ENCODE results near the gene GALNT3.

Gene GALNT3

DNA sequence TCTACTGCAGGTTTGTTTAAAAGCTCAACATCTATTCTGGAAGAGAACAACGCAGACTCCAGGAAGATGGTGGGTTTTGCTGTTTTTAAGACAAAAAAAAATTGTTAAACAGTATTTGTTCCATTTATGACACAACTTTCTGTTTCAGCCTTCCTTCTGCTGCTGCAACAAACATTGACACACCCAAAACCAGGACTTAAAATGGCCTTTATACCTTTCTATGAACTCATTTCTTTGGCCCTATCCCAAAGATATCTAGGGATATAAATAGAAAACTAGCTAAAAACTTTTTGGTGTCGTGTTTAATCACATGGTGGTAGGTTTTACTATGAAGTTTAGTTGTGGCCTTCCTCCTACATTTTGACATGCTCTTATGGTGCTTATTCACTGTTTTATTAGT lies 964 bp upstream of the GALNT3 start:
- H3K36me3 ChIP-seq (ENCODE audit: insufficient read depth, low read length), result no peaks in the 10 kb centered on the region
- peak overlapping the region; percentile 77 for H3K4me3 ChIP-seq (ENCODE audit: low read length)
- H3K9ac ChIP-seq (ENCODE audit: low read depth, low read length), result peak overlapping the region; percentile 46; the same call in 1 of the 2 replicates
- H3K27me3 ChIP-seq (ENCODE audit: insufficient read depth, low read length), result peaks cover 43% of the 10 kb centered on the region
- no peak overlapping the region for H3K27ac ChIP-seq (ENCODE audit: low read depth, low read length)
- H3K9me3 ChIP-seq (ENCODE audit: insufficient read depth, low read depth, low read length), result no peaks in the 10 kb centered on the region
- H3K4me1 ChIP-seq (ENCODE audit: insufficient read depth, low read length), result peaks cover 62% of the 10 kb centered on the region
- 90% methylated on average over 2 of the region's 2 CpGs for WGBS

GRCh38 chr2:165794536-165794928 lies 485 bp upstream of the GALNT3 start:
- Histone ChIP-seq H3K27me3 (ENCODE audit: insufficient read depth, low read length) (peaks cover 43% of the 10 kb centered on the region), H3K4me1 (ENCODE audit: insufficient read depth, low read length) (peaks cover 62% of the 10 kb centered on the region), H3K27ac (ENCODE audit: low read depth, low read length) (peak overlapping the region; percentile 9; the same call in 1 of the 2 replicates), H3K36me3 (ENCODE audit: insufficient read depth, low read length) (no peaks in the 10 kb centered on the region), H3K4me3 (ENCODE audit: low read length) (peak overlapping the region; percentile 77), H3K9ac (ENCODE audit: low read depth, low read length) (peak overlapping the region; percentile 46; the same call in 1 of the 2 replicates), H3K9me3 (ENCODE audit: insufficient read depth, low read depth, low read length) (no peaks in the 10 kb centered on the region)
- WGBS, result 40% methylated on average over 18 of the region's 18 CpGs

DNA sequence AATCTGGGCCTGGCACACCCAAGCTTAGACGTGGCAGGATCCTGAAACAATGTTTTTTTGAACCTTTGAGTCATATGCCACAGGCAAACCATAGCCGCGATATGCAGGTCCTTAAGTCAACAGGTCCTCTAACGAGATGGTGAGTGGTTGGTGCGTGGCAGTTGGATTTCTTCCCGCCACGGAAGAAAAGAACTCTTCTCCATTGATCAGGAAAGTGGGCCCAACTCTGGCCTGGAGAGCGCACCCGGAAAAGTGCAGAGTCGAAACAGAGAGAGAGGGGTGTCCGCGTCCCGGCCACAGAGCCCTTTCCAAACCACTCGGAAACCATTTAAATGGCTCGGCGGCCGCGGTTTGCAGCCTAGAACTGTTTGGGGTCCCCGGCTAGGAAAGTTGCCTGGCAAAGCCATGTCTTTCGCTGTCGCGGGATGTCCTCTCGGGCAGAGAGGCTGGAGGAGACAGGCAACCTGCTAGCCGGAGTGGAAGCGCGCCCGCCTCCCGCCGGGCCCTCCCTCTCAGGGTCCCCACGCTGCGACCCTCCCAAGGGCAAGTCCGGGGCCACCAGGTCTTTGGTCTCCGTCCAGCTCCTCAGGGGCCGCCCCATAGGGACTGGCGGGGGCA lies 777 bp downstream of the GALNT3 start:
- 2% methylated on average over 35 of the region's 35 CpGs for WGBS
- H3K27me3 ChIP-seq (ENCODE audit: insufficient read depth, low read length), result peaks cover 43% of the 10 kb centered on the region
- H3K4me3 ChIP-seq (ENCODE audit: low read length), result peak overlapping the region; percentile 77
- peaks cover 64% of the 10 kb centered on the region for H3K4me1 ChIP-seq (ENCODE audit: insufficient read depth, low read length)
- no peak overlapping the region; the same call in 1 of the 2 replicates for H3K27ac ChIP-seq (ENCODE audit: low read depth, low read length)
- peak overlapping the region; percentile 76 for H3K9ac ChIP-seq (ENCODE audit: low read depth, low read length)
- H3K36me3 ChIP-seq (ENCODE audit: insufficient read depth, low read length), result no peaks in the 10 kb centered on the region
- no peaks in the 10 kb centered on the region for H3K9me3 ChIP-seq (ENCODE audit: insufficient read depth, low read depth, low read length)

GRCh38 chr2:165792104-165792454 lies 2.0 kb downstream of the GALNT3 start:
- 50% methylated on average over 1 of the region's 1 CpG for WGBS
- peak overlapping the region; percentile 77 for H3K4me3 ChIP-seq (ENCODE audit: low read length)
- no peaks in the 10 kb centered on the region for H3K9me3 ChIP-seq (ENCODE audit: insufficient read depth, low read depth, low read length)
- no peaks in the 10 kb centered on the region for H3K36me3 ChIP-seq (ENCODE audit: insufficient read depth, low read length)
- H3K4me1 ChIP-seq (ENCODE audit: insufficient read depth, low read length), result peaks cover 57% of the 10 kb centered on the region
- no peak overlapping the region for H3K9ac ChIP-seq (ENCODE audit: low read depth, low read length)
- peaks cover 43% of the 10 kb centered on the region for H3K27me3 ChIP-seq (ENCODE audit: insufficient read depth, low read length)
- no peak overlapping the region for H3K27ac ChIP-seq (ENCODE audit: low read depth, low read length)

GRCh38 chr2:165791421-165792103 lies 2.5 kb downstream of the GALNT3 start:
- WGBS, result 82% methylated on average over 1 of the region's 2 CpGs
- Histone ChIP-seq H3K27me3 (ENCODE audit: insufficient read depth, low read length) (peaks cover 43% of the 10 kb centered on the region), H3K27ac (ENCODE audit: low read depth, low read length) (no peak overlapping the region), H3K9me3 (ENCODE audit: insufficient read depth, low read depth, low read length) (no peaks in the 10 kb centered on the region), H3K4me1 (ENCODE audit: insufficient read depth, low read length) (peaks cover 52% of the 10 kb centered on the region), H3K9ac (ENCODE audit: low read depth, low read length) (no peak overlapping the region), H3K4me3 (ENCODE audit: low read length) (peak overlapping the region; percentile 77; the same call in 1 of the 2 replicates), H3K36me3 (ENCODE audit: insufficient read depth, low read length) (no peaks in the 10 kb centered on the region)

DNA sequence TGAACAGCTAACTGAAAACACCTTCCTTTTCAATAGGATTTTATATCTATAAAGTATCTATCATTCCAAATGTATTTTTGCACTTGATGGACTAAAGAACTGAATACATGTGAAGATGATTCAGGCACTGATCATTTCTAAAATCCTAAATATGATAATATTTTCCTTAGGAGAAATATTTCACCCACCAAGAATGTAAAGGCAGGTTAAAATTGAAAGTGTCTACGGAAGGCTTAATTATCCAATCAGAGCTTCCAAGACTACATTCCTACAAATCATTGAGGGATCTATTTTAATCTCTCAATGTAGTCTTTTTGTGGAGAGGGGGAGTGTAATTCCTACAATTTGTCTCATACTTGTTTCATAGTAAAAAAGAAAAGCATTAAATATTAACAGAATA lies 3.6 kb downstream of the GALNT3 start:
- Histone ChIP-seq H3K9ac (ENCODE audit: low read depth, low read length) (no peak overlapping the region), H3K4me3 (ENCODE audit: low read length) (no peak overlapping the region), H3K9me3 (ENCODE audit: insufficient read depth, low read depth, low read length) (no peaks in the 10 kb centered on the region), H3K27ac (ENCODE audit: low read depth, low read length) (no peak overlapping the region), H3K27me3 (ENCODE audit: insufficient read depth, low read length) (peaks cover 36% of the 10 kb centered on the region), H3K36me3 (ENCODE audit: insufficient read depth, low read length) (no peaks in the 10 kb centered on the region; the same call in 1 of the 2 replicates), H3K4me1 (ENCODE audit: insufficient read depth, low read length) (peaks cover 41% of the 10 kb centered on the region)
- no CpG with 5 or more reads among the region's 1 CpG for WGBS

DNA sequence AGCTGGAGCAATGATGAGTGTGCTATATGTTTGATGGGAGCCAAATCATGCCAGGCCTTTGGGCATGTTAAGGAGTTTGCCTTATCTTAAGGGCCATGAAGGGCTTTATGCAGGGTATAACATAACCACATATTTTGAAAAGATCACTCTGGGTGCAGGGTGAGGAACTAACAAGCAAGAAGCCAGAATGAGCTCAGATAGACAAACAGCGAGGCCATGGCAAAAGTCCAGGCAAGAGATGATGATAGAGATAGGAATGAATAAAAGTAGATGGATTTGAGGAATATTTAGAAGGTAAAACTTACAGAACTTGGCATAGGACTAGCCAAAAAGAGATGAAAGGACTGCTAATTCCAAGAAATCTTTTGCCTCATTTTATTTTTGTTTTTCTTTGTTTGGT lies 6.7 kb downstream of the GALNT3 start:
- Histone ChIP-seq H3K9me3 (ENCODE audit: insufficient read depth, low read depth, low read length) (no peaks in the 10 kb centered on the region), H3K4me3 (ENCODE audit: low read length) (no peak overlapping the region), H3K4me1 (ENCODE audit: insufficient read depth, low read length) (peaks cover 27% of the 10 kb centered on the region), H3K27me3 (ENCODE audit: insufficient read depth, low read length) (peaks cover 4% of the 10 kb centered on the region; the same call in 1 of the 2 replicates), H3K9ac (ENCODE audit: low read depth, low read length) (no peak overlapping the region), H3K36me3 (ENCODE audit: insufficient read depth, low read length) (peaks cover 7% of the 10 kb centered on the region; the same call in 1 of the 2 replicates), H3K27ac (ENCODE audit: low read depth, low read length) (no peak overlapping the region)
- 93% methylated on average over 1 of the region's 1 CpG for WGBS

DNA sequence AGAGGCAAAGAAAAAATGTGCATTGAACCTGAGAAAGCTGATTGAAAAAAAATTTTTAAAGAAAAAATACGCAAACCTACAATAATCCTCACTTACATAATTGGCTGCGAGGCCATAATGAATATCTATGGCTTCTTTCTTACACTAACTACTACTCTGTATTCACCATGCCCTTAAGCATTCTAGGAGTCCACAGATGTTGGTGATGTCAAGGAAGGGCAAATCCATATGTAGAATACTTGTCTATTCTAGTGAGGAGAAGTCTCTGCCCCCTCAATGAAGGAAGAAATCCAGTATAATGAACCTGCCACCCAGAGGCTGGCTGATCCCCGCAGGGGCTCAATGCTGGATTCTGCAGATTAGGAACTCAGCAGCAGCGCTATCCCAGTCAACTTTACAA lies 14.3 kb downstream of the GALNT3 start:
- whole genome bisulfite sequencing, result 98% methylated on average over 4 of the region's 4 CpGs
- Histone ChIP-seq H3K36me3 (ENCODE audit: insufficient read depth, low read length) (peaks cover 9% of the 10 kb centered on the region; the same call in 1 of the 2 replicates), H3K4me3 (ENCODE audit: low read length) (no peak overlapping the region), H3K9ac (ENCODE audit: low read depth, low read length) (no peak overlapping the region), H3K27me3 (ENCODE audit: insufficient read depth, low read length) (no peaks in the 10 kb centered on the region), H3K9me3 (ENCODE audit: insufficient read depth, low read depth, low read length) (peaks cover 11% of the 10 kb centered on the region; the same call in 1 of the 2 replicates), H3K27ac (ENCODE audit: low read depth, low read length) (no peak overlapping the region), H3K4me1 (ENCODE audit: insufficient read depth, low read length) (peaks cover 18% of the 10 kb centered on the region)

- H3K4me1 ChIP-seq (ENCODE audit: insufficient read depth, low read length), result peaks cover 18% of the 10 kb centered on the region
- peaks cover 11% of the 10 kb centered on the region; the same call in 1 of the 2 replicates for H3K9me3 ChIP-seq (ENCODE audit: insufficient read depth, low read depth, low read length)
- H3K4me3 ChIP-seq (ENCODE audit: low read length), result no peak overlapping the region
- H3K27ac ChIP-seq (ENCODE audit: low read depth, low read length), result no peak overlapping the region
- 89% methylated on average over 4 of the region's 4 CpGs for WGBS
- H3K36me3 ChIP-seq (ENCODE audit: insufficient read depth, low read length), result peaks cover 4% of the 10 kb centered on the region; the same call in 1 of the 2 replicates
- no peaks in the 10 kb centered on the region for H3K27me3 ChIP-seq (ENCODE audit: insufficient read depth, low read length)
- H3K9ac ChIP-seq (ENCODE audit: low read depth, low read length), result no peak overlapping the region
These were observed 15.2 kb downstream of the GALNT3 start for GRCh38 chr2:165778653-165779451.

- H3K4me3 ChIP-seq (ENCODE audit: low read length), result no peak overlapping the region
- H3K9me3 ChIP-seq (ENCODE audit: insufficient read depth, low read depth, low read length), result peaks cover 11% of the 10 kb centered on the region; the same call in 1 of the 2 replicates
- H3K36me3 ChIP-seq (ENCODE audit: insufficient read depth, low read length), result peaks cover 4% of the 10 kb centered on the region; the same call in 1 of the 2 replicates
- no peak overlapping the region for H3K9ac ChIP-seq (ENCODE audit: low read depth, low read length)
- no peak overlapping the region for H3K27ac ChIP-seq (ENCODE audit: low read depth, low read length)
- H3K27me3 ChIP-seq (ENCODE audit: insufficient read depth, low read length), result no peaks in the 10 kb centered on the region
- peaks cover 18% of the 10 kb centered on the region for H3K4me1 ChIP-seq (ENCODE audit: insufficient read depth, low read length)
These were observed 15.9 kb downstream of the GALNT3 start for GRCh38 chr2:165778187-165778556.

Measured in HUES64 (cell line).